ENCODE measurements around the gene RFX1.
"Not testable (repeated sequence)": the region's sequence is repeated elsewhere in the genome, so short reads cannot be mapped to it uniquely, and the experiment has no call there.

RFX1 gene

DNA sequence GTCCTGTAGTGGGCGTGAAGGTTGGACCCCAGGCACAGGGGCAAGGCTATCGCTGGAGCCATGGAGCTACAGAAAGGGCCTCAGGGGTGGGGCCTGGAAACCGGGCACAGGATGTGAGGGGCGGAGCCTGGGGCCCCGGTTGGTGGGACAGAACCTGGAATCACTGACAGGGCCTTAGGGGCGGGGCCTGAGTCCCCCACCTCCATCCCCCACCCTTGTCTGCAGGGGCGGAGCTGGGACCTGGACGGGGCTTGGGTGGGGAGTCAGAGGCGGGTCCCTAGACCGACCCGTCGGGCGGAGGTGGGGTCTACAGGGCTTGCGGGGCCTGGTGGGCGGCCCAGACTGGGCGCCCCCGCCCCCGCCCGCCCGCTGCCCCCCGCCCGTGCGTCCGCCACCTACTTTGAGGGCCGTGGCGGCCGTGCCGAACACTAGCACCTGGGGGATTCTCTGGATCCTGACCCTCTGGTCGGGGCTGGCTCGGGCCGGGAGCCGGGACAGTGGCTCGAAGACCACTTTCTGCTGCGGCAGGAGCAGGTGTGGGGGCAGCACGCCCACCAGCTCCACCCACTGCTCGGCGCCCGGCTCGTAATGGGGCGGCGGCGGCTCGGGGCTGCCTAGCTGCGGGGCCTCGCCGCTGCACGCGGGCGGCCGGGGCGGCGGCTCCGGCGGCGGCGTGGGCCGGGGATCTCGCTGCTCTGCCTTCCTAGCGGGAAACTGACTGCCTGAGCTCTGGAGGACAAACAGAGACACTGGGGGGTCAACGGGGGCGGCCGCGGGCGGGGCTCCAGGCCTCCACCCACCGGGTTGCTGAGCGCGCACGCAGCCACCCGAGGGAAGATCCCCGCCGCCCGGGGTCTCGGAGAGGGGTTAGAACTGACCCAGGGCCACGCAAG is 27.5 kb downstream of the RFX1 start:
- peak; percentile 29 to 44 for DNase-seq

DNA sequence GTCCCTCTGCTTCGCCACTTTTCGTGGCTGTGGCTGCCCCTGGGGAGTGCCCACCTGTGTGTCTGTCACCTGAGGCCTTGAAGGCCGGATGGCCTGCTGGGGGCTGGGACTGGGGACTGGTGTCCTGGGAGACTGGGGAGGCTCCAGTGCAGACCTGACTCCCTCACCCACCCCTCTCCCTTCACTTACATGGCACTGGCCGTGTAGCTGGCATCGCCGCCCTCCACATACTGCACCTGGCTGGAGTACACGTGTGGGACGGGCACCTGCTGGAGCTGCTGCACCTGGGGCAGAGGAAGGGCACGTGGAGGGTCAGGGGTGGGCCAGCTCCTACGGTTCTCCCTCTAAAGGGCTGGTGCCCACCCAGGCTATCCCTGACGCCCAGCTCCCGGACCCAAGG is 28.3 kb downstream of the RFX1 start:
- no peak for DNase-seq

GRCh38 chr19:13976446-13976845 is 29.7 kb downstream of the RFX1 start:
- no peak for DNase-seq

GRCh38 chr19:13975870-13976269 is 30.2 kb downstream of the RFX1 start:
- no peak for DNase-seq

DNA sequence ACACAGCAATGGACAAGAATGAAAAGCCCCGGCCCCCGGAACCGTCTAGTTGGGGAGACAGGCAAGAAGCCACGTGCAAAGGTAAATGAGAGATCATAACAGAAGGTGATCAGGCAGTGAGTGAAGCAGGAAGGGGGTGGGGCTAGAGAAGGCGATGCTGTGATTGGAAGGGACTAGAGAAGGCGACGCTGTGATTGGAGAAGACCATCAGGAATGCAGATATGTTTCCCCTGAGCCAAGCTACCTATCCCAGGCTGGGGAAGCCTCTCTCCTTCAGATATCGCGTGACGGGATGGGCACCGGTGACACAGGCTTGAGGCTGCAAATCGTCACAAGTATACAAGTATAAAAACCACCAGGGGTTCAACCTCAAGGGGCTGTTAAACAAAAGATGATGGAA is 32.0 kb downstream of the RFX1 start:
- peak; percentile 27 to 44 for DNase-seq

GRCh38 chr19:13973479-13973878 is 32.6 kb downstream of the RFX1 start:
- DNase-seq = not testable (repeated sequence)

DNA sequence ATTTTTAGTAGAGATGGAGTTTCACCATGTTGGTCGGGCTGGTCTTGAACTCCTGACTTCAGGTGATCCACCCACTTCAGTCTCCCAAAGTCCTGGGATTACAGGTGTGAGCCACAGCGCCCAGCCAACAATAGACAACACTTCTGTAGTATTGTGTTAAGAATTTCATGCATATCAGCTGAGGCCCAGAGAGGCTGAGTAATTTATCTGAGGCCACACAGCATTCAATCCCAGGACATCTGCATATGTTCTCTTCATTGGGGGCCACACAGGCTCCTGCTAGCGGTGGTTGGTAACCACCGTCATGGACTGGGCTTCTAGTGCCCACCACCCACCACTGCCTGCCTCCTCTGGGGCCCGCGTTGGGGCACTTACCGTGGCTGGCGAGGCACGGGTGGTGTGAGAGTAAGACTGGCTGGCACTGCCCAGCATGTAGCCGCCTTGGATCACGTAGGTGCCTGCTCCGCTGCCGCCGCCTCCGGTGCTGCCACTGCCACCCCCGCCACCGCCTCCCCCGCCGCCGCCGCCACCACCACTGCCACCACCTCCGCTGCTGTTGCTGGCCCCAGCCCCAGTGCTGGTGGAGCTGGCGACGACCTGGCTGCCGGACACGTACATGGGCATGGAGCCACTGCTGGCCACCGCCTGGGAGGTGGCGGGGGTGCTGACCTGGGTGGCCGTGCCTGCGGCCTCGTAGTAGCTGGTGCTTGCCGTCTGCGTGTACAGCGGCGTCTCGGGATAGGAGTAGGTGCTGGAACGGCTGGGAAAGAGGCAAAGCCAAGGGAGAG is 33.6 kb downstream of the RFX1 start:
- DNase-seq = no peak

- DNase-seq = not testable (repeated sequence)
Measured at GRCh38 chr19:13971868-13972267, 34.3 kb downstream of the RFX1 start.

GRCh38 chr19:13969897-13970296 is 36.2 kb downstream of the RFX1 start:
- no peak for DNase-seq

GRCh38 chr19:13968999-13969398 is 37.1 kb downstream of the RFX1 start:
- DNase-seq = no peak

DNA sequence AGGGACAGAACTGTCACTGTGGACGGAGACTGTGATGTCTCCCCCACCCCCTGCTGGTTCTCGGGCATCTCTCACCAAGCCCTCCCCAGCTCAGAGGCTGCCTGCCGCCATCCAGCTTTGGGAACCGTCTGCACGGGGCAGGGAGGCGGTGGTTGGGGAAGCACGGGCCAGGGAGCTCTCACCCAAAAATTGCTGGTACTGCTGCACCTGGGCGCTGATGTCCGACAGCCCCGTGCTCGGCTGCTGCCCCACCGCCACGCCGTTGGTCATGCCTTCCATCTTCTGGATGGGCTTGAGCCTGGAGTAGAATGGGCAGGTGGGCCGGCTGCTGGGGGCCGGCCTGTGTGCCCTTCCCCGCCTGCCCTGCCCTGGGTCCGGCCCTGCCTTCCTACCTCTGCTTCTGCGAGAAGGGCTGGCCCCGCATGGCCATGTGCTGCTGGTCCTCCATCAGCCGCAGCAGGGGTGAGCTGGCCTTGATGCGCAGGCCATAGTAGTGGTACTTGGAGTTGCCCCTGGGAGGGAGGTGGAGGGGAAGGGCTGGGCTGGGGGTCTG is 37.7 kb downstream of the RFX1 start:
- no peak for DNase-seq

DNA sequence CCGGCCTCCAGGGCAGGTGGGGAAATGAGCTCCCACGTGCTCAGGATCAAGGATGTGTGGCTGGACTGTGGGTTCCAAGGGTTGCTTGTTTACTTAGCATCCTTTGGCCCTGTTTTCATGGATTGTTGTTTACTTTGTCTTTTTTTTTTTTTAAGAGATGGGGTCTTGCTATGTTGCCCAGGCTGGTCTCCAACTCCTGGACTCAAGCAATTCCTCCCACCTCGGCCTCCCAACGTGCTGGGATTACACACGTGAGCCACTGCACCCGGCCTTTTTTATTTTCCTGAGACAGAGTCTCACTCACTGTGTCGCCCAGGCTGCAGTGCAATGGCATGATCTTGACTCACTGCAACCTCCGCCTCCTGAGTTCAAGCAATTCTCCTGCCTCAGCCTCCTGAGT is 38.9 kb downstream of the RFX1 start:
- DNase-seq = not testable (repeated sequence)

DNA sequence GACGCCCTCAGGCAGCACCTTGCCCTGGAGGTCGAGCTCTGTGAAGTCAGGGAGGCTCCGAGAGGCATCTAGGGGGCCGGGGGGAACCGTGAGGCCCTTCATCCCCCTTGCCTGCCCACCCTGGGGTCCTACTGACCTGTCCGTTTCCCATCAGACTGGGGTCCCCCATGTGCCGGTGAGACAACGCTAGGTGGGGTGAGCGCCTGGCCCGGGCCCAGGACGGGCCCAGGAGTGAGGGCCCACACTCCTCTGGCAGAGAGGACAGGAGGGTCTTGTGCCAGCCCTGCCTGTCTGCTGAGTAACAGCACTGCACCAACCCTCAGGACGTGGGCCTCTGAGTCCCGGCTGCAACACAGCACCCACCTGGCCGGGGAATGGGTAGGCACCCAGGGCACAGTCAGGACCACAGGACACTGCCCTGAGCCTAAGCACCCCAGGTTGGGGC is 39.4 kb downstream of the RFX1 start:
- DNase-seq = no peak

DNA sequence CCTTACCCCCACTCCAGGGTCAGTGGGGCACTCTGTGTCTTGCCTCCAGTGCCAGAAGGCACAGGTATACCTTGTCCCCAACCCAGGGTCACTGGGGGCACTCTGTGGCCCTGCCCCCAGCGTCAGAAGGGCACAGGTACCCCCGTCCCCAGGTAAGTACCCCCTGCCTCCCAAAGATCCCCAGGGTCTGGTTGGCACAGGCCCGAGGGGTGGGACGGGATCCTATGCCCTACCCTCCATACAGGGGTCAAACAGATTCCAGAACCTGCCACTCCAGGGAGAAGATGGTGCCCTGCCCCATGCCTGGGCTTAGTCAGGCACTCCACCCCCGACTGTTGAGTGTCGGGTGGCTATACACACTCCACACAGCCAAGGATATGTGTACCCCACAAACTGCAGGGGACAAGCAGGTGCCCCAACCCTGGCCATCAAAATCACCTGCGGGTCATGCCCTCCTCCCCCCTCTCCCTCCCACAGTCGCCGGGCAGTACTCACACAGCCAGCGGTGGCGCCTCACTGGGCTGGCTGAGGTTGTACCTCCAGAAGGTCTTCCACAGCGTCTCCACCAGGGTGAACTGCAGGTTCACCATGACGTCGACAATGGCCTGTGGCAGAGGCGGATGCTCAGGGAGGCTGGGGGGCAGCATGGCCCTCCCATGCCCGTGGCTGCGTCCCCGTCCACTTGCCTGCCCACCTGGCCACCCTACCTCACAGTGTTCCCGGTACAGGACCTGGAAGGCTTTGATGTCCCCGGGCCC is 40.0 kb downstream of the RFX1 start:
- no peak for DNase-seq

DNA sequence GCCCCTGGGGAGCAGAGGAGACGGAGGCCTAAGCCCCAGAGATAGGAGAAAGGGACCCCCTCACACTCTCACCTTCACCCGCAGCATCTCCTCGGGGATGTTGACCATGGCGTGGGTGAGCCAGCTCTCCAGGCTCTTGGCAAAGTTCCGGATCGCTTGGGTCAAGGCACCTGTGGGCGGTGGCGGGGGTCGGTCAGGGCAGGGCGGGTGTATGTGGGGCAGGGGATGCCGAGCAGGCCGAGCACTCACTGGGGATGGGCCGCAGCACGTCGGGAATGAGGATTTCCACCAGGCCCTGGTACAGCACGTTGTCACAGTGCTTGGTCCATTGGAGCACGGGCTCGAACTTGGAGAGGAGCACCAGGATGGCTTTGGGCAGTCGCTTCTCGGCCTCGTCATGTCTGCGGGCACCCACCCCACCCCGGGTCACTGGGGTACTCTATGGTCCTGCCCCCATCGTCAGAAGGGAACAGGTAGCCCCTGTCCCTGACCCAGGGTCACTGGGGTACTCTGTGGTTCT is 40.7 kb downstream of the RFX1 start:
- DNase-seq = no peak

DNA sequence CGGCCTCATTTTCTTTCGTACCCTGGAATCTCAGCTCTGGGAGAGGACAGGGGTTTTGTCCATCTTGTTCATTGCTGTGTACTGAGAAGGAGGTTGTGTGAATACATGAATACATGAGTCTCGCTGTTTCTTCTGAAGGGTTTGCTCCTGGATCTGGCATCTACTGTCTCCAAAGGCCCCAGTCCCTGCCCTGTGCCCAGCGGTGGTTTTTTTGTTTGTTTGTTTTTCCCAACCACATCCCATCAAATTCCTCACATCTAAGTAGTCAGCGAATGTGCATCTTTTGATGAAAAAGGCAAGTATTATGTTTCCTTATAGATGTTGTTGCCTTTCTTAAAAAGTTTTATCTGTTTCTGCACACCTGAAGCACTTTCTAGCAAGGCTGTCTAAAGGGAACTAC is 41.3 kb downstream of the RFX1 start:
- no peak for DNase-seq

- no peak for DNase-seq
Measured at GRCh38 chr19:13963603-13964105, 42.5 kb downstream of the RFX1 start.

GRCh38 chr19:13962699-13963602 is 43.2 kb downstream of the RFX1 start:
- no peak for DNase-seq

DNA sequence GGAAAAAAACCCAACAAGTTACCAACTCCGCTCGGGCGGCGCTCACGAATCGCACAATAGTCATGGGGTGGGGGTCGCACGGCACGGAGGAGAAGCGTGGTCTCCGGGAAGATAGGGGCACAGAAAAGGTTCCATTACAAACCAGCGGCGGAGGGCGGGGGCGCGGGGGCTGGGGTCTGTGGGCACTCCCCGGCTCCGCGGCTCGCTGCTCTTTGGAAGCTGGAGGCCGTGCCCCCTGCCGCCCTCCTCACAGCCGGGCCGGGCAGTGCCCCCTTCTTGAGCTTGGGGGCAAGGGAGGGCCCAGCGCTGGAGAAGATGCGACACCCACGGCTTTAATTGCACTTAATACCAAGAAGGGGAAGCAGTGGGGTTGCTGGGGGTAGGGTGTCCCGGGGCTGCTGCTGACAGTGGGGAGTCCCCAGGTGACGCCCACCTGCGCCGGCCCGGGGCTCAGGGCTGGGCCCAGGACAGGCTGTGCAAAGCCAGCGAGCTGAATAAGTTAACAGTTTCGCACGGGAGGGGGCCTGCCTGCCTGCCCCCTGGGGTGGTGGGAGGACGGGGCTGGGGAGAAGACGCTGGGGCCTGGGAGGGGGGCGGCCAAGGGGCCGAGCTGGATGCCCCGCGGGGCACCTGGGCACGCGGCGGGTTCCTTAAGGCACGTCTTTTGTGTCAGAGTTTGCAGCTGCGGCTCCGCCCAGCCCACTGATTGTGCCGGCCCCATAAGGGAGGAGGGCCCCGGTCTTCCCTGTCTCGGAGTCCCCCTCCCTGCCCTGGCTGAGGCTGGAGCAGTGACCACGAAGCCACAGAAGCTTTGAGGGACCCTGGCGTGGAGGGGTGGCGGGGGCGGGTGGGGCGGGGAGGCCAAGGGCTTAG is 44.1 kb downstream of the RFX1 start:
- DNase-seq = no peak

Measured in activated CD4-positive, alpha-beta T cell treated with anti-CD3 and anti-CD28 coated beads, Interleukin-2, amount 50 U/mL, for 48 hours (primary cell).